HepG2 (cell line): ENCODE measurements around the gene STX1B. TPM values are rescaled to one million over a fixed set of nuclear protein-coding genes. Genes with fewer than 3 reads are reported as not detected.
A peak's percentile ranks its signal among the peaks of the same experiment; 100 is the strongest.

Experiments used
- ARNT ChIP-seq: fragments of 450-650 bp; IDR thresholded peaks from 2 replicates; pipeline ENCODE4 v1.6.1; 2017
- MXD4 ChIP-seq: IDR thresholded peaks from 2 replicates; pipeline ENCODE4 v1.6.1; 2016; ENCODE audit warnings: mild to moderate bottlenecking, missing biosample characterization, missing genetic modification reagents
- NCOA2 ChIP-seq: sonication (generic); formaldehyde crosslinking; IDR thresholded peaks from 2 replicates; pipeline ENCODE4 v1.8.0; 2022; ENCODE audit warnings: inconsistent platforms
- NFATC3 ChIP-seq: sonication (generic); formaldehyde crosslinking; IDR thresholded peaks from 2 replicates; pipeline ENCODE4 v1.5.1; 2020; ENCODE audit warnings: mild to moderate bottlenecking, missing genetic modification reagents
- PPARG ChIP-seq: conservative IDR thresholded peaks from 2 replicates; pipeline ENCODE4 v1.6.1; 2016; ENCODE audit warnings: missing biosample characterization, missing genetic modification reagents
- RELA ChIP-seq: sonication (generic); formaldehyde crosslinking; IDR thresholded peaks from 2 replicates; pipeline ENCODE4 v1.4.0; 2020; ENCODE audit warnings: missing genetic modification reagents
- TMF1 ChIP-seq: sonication (generic); formaldehyde crosslinking; IDR thresholded peaks from 2 replicates; pipeline ENCODE4 v1.8.1; 2022; ENCODE audit warnings: low read depth, missing genetic modification reagents
- TRIM24 ChIP-seq: sonication (generic); formaldehyde crosslinking; IDR thresholded peaks from 2 replicates; pipeline ENCODE4 v1.8.0; 2022; ENCODE audit warnings: mild to moderate bottlenecking, missing genetic modification reagents
- ZBTB1 ChIP-seq: sonication (generic); formaldehyde crosslinking; IDR thresholded peaks from 2 replicates; pipeline ENCODE4 v1.4.0; 2020; ENCODE audit warnings: missing genetic modification reagents, borderline replicate concordance
- ZNF205 ChIP-seq: IDR thresholded peaks from 2 replicates; pipeline ENCODE4 v1.6.1; 2018; ENCODE audit warnings: missing biosample characterization, missing genetic modification reagents
- ZNF263 ChIP-seq: sonication (generic); formaldehyde crosslinking; IDR thresholded peaks from 2 replicates; pipeline ENCODE4 v1.4.0; 2020; ENCODE audit warnings: missing genetic modification reagents
- ZNF672 ChIP-seq: sonication (generic); formaldehyde crosslinking; IDR thresholded peaks from 2 replicates; pipeline ENCODE4 v1.8.1; 2022; ENCODE audit warnings: missing genetic modification reagents
- polyA plus RNA-seq, 8 experiments: library from polyadenylated mRNA; depleted of rRNA in 3 of 8; stranded (reverse) in 7 of 8; unstranded in 1 of 8; fragments of >200 nt; fragmentation: Illumina TruSeq in 4 of 8; extraction: Trizol in 4 of 8; gene quantifications; 2 replicates each; pipeline versions ENCODE4 v1.2.1 to v1.2.3, GENCODE V29; 2011 to 2016; ENCODE audit warnings: low read depth in 4 of 8, missing spikeins in 1 of 8, mixed read lengths in 1 of 8; ENCODE audit not compliant: insufficient read depth in 1 of 8
- total RNA-seq, 5 experiments: library from RNA; depleted of rRNA; stranded (reverse); fragments of >200 nt; fragmentation: Illumina TruSeq; extraction: Trizol; gene quantifications; 2 replicates each; pipeline ENCODE4 v1.2.3, GENCODE V29; 2016; ENCODE audit warnings: low read depth in 1 of 5
- TF ChIP-seq, protein P1 (sequence below): sonication (generic); formaldehyde crosslinking; IDR thresholded peaks from 2 replicates; pipeline ENCODE4 v1.5.1; 2020; ENCODE audit warnings: missing genetic modification reagents, mild to moderate bottlenecking, borderline replicate concordance
- TF ChIP-seq, protein P2 (sequence below): sonication (generic); formaldehyde crosslinking; IDR thresholded peaks from 2 replicates; pipeline ENCODE4 v1.5.0; 2020; ENCODE audit warnings: mild to moderate bottlenecking, low read depth, missing genetic modification reagents, borderline replicate concordance

The STX1B gene
- total and polyA plus RNA-seq, 2 of the 13 experiments (the other 11 are each of a cell fraction or from before 2014, with no cell fraction given): 2.1 to 3.0 TPM

DNA sequence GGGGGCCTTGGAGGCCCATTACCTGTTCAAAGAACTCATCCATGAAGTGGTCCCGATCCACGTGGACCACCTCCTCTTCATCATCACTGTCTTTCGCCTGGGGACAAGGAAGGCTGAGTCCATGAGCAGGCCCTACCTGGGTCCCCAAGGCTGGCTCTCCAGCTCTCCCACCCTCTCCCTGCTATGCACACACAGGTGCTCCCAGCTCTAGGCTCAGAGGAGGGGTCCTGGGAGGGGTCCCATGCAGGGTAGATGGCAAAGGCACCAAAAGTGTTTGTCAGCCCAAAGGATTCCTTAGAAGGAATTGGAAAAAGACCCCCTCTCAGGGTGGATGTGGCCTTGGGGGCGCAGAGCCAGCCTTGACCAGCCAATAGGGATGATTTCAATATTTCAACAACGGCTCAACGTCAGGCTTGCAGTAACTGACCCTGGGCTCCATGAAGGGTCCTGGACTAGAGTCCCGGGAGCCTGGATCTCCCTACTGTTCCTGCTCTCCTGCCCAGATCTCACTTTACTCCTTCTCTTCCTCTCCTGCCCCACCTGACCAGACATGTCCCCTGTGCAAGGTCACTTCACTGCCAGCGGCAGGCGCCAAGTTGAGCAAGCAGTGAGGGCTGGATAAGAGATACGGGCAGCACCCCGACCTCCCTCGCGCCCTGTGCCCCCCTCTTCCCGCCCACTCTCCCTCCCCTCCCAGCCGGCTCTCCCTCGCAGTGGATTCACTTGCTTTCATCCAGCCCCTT lies 8.8 kb downstream of the STX1B start (continued):
- no peak for TF ChIP-seq ZNF205 (CRISPR knock-in tag)
- TF ChIP-seq MXD4 (CRISPR knock-in tag): no peak
- TF ChIP-seq, protein P1, sequence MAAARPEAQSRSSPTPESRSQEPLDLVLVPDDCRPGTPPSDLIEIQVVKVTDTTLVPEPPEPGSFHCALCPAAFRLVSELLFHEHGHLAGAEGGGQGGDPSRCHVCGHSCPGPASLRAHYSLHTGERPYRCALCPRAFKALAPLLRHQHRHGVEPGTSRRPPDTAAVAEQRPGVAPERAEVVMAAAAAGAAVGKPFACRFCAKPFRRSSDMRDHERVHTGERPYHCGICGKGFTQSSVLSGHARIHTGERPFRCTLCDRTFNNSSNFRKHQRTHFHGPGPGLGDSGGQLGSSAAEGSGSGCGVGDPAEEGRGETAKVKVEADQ (CRISPR knock-in tag): no peak; the same call in 1 of the 2 replicates
- TF ChIP-seq ZNF672 (CRISPR knock-in tag): no peak
- no peak for TF ChIP-seq NCOA2 (CRISPR knock-in tag)
- no peak for TF ChIP-seq ZBTB1
- TF ChIP-seq TMF1 (CRISPR knock-in tag): no peak
- TF ChIP-seq PPARG: no peak
- TF ChIP-seq RELA (CRISPR knock-in tag): no peak
- TF ChIP-seq ARNT: no peak
- TF ChIP-seq NFATC3 (CRISPR knock-in tag): no peak
- TF ChIP-seq ZNF263 (CRISPR knock-in tag): peak; percentile 44
- TF ChIP-seq TRIM24 (CRISPR knock-in tag): no peak
- TF ChIP-seq, protein P2, sequence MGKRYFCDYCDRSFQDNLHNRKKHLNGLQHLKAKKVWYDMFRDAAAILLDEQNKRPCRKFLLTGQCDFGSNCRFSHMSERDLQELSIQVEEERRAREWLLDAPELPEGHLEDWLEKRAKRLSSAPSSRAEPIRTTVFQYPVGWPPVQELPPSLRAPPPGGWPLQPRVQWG (CRISPR knock-in tag): no peak
